Measurements from ENCODE around the gene GRID1.

DNA sequence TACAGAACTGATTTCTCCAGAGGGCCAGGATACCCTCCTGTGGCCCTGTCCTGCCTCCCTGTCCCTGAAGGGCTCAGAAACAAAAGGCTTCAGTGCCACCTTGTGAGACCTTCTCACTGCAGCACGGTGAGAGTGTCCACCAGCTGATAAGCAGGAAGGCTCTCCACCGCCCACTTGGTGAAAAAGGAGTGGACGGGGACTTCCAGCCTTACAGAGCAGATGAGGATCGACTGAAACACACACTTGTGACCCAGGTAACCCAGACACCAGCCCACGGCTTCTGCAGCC lies 330.1 kb downstream of the GRID1 start:
- TF ChIP-seq POLR2AphosphoS5 (IDR thresholded peaks at IDR 0.05; ENCODE audit: low read depth, low read length) (no peak), TAF1 (IDR thresholded peaks at IDR 0.05; ENCODE audit: low read depth, low read length) (no peak), POLR2A (IDR thresholded peaks at IDR 0.05; ENCODE audit: low read depth, low read length) (no peak), SPI1 (IDR thresholded peaks at IDR 0.05; ENCODE audit: low read depth, low read length) (no peak), PAX5 (IDR thresholded peaks at IDR 0.05; ENCODE audit: insufficient read depth, low read length, severe bottlenecking) (no peak)

Data from GM12891 (cell line).